GM18873 (cell line): Measurements from ENCODE around the gene ATOH8.
"Not testable (repeated sequence)": the region's sequence is repeated elsewhere in the genome, so short reads cannot be mapped to it uniquely, and the experiment has no call there.

ENCODE experiments used
- ATAC-seq: cut with Tn5 transposase; IDR thresholded peaks from one replicate; pipeline ENCODE4 v1.9.1; 2021; ENCODE audit warnings: mild to moderate bottlenecking, moderate library complexity, moderate number of reproducible peaks; ENCODE audit not compliant: unreplicated experiment, low FRiP score

Gene ATOH8

DNA sequence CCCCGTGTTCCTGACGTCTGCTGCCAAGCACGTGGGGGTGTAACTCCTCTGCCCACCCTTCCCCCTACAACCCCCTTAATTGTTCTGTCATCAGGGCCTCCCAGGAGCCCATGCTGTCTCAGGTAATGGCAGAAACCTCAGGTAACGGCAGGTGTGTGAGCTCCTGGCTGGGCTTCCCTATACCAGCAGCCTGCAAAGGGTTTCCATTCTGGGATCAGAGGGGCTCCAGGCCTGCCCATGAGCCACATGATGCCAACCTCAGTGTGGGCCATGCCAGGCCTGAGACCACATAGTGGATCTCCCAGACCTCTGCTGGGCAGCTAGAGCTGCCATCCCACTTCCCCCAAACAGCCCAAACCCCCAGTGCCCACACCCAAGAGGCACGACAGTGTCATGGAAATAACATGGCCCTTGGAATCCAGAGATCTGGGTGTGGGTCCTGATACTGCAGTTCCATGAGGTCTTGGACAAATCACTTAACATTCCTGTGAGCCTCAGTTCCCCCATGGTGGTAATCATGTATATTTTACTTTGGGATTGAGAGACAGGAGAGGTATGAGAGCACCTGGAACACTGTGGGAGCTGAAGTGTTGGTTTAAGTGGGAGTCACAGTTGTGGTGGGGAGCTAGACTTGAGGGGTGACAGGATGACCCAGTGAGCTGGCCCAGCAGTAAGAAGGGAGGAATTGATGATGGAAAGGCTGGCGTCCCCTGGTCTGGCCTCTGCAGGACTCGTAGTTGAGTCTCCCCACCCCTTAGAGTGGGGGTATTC, 59.6 kb downstream of the ATOH8 start:
- no peak for ATAC-seq

DNA sequence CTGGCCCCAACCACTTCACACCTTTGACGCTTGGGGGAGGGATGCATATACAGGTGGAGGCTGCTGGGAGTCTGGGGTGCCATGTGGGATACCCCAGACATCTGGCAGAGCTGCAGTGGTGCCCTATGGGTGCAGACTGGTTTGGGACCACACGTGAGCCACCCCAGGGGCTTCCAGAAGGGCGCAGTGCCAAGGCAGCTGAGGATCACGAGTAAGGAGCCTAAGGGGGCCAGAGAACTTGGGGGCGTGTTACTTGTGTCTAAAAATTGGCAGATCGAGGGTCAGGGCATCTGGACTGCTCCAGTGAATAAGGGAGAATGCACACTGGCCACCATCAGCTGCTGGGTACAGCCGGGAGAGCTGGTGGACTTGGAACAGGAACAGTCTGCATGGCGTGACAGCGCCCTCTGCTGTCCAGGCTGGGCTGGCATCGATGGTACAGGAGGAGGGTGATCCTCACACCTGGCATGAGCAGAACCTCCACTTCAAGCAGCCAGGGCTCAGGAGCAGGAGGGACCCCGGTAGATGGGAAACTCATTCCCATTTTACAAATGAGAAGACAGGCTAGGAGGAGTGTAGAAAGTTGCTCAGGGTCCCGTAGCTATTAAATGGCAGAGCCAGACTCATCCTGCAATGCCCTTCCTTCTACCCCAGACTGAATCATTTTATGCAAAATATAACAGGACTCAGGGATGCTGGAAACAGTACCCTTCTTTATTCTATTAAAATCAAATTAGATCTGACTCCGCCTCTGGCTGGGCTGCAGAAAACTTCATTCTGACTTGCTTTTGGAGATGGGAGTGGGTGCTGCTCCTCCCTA, 60.4 kb downstream of the ATOH8 start:
- no peak for ATAC-seq

DNA sequence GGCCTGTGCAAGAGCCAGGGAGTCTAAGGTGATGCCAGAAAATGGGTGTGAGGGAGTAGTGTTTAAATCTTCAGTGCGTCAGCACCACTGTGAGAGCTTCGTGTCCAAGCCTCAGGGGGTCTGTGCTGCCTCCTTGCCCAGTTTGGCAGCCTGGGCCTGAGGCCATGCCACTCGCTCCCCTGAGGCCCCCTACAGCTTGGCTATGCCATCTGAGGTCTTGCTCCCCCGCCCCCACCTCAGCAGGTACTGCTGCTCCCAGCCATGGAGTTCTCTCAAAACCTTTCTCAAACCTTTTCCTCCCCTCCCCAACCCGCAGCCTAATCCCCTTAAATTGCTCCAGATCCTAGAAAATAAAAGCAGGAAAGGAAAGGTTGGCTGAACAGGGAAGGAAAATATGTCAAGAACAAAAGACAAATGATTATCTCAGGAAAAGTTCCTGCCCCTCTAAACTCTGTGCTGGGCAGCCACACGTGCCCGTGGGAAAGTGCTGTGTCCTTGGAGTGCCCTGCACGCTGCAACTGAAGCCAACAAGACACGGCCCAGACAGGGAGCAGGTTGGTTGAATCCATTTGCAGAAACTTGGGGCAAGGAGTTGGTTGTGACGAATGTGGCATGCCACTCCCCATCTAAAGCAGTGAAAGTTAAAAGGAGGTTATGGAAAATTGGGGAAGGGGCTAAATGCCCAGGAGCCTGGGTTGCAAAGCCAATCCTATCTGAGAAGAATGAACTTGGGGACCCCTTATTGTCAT, 61.2 kb downstream of the ATOH8 start:
- ATAC-seq, result no peak

DNA sequence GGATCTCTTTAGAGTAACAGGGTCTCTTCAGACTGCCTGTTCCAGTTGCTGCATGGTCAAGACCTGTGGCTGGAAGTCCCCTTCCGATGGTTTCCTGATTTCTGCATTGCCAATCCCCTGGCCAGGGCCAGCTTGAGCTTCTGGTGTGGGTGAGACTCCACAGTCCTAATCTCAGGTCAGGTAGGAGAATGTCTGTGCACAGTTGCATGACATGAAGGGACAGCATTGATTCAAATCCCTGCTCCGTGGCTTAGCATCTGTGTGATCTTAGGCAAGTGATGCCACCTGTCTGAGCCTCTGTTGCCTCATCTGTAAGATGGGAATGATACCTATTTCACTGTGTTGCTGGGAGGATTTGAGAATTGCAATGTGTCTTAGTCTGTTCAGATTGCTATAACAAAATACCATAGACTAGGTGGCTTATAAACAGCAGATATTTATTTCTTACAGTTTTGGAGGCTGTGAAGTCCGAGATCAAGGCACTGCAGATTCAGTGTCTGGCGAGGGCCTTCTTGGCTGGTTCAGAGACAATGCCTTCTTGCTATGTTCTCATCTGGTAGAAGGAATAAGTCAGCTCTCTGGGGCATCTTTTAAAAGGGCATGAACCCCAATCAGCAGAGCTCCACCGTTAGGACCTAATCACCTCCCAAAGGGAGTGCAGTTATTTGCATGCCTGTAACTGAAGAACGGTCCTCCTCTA, 66.2 kb downstream of the ATOH8 start:
- ATAC-seq, result no peak

DNA sequence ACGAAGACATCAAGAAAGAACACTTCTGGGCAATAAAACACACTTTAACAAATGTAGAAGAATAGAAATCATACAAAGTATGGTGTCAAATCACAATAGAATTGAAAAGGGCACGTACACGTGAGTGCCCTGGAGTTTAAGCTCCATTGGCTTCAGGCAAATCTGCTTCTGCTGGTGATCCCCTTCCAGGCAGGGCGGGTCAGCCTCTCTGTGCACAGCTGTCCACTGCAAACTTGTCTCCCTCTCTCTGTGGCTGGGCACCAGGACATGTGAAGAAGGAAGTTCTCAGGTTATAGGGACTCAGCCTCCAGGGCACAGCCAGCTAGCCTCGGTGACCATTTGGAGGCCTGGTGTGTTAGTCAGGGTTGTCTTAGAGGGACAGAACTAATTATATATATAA, 69.0 kb downstream of the ATOH8 start:
- ATAC-seq, result no peak

DNA sequence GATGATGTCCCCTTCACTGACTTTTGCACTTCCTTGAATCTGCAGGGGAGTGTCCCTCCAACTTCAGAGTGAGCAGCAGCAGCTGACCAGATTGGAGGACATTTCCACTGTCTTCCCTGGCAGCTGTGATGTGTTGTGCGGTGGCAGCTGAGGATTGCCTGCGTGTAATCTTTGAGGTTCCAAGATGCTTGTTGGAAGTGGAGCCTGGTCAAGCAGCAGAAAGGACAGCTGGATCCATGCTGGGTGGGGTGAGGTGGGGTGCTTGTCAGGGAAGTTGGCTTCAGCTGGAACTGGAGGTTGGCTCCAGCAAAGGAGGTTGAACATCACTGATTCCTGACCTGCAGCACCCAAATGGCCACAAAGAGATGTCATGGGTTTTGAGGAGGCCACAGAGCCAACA, 70.2 kb downstream of the ATOH8 start:
- no peak for ATAC-seq

DNA sequence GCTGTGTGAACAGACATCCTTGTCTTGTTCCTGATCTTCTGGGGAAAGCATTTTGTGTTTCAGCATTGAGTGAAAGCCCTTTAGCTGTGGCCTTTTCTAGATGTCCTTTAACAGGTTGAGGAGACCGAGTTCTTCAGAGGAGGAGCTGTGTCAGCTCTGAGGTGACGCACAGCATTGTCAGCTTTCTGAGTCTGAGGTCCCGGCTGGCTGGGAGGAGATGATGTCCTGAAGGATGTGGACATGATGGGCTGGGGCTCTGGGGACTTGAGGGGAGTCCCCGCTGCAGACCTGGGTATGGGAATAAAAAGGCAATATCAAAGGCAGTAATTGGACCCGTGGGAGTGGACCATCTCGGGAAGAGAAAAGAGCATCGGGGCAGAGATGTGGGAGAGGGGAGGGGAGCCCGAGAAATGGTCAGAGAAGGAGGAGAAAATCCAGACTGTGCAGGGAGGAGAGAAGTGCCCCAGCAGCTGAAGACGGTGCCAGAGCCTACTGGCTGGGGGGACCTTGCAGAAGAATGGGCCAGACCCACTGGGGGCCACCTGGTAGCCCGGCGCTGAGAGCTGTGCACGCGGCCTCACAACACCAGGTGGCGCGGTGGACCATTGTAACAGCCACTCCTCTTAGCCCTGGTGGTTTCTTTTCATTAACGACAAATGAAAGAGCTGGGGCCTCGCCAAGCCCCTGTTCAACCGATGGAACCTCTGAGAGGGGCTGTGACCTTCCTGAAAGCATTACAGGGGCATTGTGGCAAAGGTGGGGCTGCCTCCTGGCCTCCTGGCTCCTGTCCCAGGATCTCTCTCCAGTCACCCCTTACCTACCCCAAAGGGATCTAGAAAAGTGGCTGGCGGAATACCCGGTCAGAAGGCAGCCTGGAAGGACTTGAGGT, 73.4 kb downstream of the ATOH8 start:
- peak; percentile 56 for ATAC-seq

DNA sequence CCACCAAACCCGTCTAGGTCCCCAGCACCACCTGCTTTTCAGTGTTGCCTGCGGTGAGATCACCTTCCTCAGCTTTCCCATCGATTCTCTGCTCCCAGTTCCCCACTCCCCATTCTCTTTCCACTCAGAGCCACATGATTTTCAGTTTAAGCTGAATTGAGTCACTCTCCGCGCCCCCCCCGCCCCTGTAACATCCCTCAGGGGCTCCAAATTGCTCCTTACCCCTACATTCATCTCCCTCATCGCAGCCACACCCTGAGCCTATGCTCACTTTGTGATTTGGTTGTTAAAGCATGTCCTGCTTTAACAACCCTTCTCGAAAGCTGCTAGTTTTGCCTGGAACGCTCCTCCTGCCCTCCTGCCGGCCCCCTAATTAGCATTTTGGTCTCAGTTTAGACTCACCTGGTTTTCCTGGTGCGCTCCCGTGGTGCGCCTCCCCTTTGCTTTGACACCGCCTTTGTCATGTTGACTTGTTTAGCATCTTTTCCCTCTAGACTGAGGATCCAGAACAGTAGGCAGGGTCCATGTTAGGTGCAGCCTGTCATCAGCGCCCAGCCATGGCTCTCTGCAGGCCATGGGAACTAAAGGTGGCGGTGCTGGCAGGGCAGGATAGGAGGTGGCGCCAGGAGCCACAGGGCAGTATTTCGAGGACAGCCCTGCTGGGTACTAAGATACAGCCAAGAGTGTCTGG, 74.2 kb downstream of the ATOH8 start:
- no peak for ATAC-seq

DNA sequence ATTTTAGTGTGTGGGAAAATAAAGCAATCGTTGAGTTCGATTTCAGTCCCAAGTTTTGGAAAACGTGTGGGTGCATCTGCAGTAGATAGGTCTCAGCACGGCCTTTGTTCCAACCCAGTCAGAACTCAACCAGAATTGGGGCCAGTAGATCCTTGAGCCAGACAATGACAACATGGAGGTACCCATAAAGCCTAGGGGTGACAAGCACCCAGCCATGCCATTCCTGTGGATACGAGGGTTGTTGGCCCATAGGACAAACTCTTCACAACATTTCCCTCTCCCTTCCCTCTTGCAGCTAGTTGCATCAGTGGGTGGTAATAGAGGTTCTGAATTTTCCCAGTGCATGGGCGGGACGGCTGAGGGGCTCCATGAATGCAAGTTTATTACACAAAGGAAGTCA, 74.9 kb downstream of the ATOH8 start:
- no peak for ATAC-seq

DNA sequence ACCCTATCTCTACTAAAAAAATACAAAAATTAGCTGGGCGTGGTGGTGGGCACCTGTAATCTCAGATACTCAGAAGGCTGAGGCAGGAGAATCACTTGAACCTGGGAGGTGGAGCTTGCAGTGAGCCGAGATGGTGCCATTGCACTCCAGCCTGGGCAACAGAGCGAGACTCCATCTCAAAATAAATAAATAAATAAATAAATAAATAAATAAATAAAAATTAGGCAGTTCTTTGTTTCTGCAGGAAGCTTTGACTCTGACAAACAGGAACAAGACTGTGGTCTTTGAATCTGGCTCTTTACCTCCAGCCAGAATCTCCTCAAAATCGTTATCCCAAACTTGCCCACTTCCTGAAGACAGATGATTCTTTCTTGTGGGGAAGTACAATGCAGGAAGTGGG, 75.6 kb downstream of the ATOH8 start:
- ATAC-seq, result not testable (repeated sequence)

DNA sequence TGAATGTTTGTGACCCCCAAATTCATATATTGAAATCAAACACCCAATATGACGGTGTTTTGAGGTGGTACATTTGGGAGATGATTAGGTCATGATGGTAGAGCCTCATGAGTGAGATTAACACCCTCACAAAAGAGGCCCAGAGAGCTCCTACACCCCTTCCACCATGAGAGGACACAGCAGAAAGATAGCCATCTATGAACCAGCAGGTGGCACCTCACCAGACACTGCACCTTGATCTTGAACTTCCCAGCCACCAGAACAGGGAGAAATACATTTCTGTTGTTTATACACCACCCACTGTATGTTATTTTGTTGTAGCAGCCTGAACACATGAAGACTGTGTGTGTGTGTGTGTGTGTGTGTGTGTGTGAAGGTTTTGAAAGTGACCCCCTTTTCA, 76.9 kb downstream of the ATOH8 start:
- ATAC-seq, result no peak

DNA sequence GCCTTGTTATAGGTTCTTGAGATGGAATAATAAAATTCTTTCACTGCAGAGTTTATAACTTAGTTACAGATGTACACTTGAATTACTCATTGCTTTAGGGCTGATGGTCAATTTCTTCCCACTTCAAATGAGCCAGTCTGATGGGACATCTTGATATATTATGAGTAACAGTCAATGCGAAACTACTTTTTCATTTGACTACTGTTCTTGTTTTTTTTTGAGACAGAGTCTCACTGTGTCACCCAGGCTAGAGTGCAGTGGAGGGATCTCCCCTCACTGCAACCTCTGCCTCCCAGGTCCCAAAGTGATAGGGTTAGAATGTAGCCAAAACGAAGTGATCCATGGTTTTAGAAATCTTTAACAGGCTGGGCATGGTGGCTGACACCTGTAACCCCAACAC, 77.9 kb downstream of the ATOH8 start:
- no peak for ATAC-seq

DNA sequence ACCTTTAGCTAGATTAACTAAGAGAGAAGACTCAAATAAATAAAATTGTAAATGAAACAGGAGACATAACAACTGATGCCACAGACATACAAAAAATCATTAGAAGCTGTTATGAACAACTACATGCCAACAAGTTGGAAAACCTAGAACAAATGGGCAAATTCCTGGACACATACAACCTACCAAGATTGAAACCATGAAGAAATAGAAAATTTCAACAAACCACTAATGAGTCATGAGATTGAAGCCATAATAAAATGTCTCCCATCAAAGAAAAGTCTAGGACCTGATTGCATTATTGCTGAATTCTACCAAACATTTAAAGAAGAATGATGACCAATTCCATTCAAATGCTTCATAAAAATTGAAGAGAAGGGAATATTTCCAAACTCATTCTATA, 80.7 kb downstream of the ATOH8 start:
- ATAC-seq, result no peak
